Stimulated activated naive CD4-positive, alpha-beta T cell treated with Interleukin-2 at 50 U/mL for 16 hours (primary cell): ENCODE data around the gene OSBPL8.
"Not testable (repeated sequence)": the region's sequence is repeated elsewhere in the genome, so short reads cannot be mapped to it uniquely, and the experiment has no call there.

Source experiments
- DNase-seq: peaks from one replicate; lab custom pipeline; 2025; lab: John Stamatoyannopoulos, UW

OSBPL8 gene

DNA sequence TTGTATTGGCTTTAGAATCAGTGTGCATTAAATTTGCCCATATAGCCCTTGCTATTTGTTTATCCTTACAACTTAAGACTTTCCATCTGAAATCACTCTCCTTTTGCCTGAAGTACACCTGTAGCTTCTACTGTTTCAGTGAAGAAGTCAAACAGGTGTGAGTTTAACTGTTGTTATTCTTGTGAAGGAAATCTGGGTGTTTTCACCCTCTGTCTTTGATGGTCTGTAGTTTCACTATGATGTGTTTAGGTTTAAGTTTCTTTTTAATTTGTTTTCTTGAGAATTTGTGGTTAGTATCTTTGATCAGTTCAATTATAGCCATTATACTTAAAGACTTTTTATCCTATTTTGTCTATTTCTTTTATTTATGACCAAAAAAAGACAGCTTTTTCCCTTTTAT is 142.5 kb downstream of the OSBPL8 start:
- no peak for DNase-seq

DNA sequence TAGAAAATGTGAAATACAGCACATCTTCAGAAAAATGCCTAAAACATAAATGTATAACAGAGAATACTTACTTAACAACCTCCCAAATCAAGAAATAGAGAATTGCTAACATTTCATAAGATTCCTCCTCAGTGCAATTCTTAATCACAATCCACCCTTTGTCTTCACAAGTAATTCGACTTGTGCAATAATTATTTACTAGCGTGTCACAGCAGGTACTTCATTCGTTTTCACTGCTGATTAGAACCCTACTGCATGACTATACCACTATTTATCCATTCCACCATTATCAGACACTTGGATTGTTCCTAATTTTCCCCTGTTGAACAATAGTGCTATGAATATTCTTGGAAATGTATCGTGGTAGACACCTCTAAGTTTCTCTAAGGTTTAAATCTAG is 146.4 kb downstream of the OSBPL8 start:
- DNase-seq, result no peak

DNA sequence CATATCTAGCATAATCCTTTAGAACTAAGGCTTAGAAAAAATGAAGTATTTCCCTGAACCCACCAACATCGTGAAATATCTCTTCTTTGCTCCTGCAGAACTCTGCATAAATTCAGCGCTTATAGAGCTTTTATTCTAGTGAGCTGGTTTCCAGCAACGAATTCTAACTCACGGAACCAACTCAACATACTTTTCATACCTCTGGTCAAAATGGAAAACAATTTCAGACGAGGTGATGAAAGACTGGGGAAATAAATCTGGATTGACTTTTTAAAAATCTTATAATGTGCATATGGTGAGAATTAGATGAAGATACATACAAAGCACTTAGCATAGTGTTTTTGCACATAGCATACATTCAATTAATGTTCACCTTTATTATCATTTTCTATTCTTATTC is 148.8 kb downstream of the OSBPL8 start:
- DNase-seq, result no peak

DNA sequence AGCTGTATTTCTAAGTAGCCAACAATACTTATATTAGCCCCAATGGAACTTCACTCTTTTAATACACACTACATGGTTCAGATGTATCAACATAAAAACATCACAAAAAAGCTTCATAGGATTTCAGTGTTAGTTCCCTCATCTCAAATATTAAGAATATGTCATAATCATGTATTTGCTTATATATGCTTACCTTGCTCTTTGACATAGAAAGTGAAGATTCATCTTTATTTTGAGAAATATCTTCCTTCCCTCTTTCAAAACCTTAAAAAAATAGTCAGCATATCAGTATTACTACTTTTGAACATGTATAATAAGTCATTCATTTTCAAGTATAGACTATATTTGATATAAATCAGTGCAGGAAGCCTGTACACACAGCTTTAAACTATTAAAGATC is 149.2 kb downstream of the OSBPL8 start:
- no peak for DNase-seq

DNA sequence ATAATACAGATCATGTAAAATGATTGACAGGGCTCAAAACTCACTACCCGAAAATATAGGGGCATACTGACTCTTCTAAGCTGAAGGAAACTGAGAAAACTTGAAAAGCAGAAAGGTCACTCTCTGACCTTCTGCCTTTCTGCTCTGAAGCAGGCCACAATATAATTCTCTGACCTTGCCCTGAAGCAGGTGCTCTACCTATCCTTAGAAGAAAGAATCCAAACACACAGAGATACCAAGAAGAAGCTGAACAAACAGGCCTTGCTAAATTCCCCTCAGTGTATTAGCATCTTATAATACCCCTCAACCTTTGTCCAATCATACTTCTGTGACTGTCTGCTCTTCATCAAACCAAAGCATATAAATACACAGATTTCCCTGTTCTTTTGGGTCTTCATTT is 150.5 kb downstream of the OSBPL8 start:
- no peak for DNase-seq

DNA sequence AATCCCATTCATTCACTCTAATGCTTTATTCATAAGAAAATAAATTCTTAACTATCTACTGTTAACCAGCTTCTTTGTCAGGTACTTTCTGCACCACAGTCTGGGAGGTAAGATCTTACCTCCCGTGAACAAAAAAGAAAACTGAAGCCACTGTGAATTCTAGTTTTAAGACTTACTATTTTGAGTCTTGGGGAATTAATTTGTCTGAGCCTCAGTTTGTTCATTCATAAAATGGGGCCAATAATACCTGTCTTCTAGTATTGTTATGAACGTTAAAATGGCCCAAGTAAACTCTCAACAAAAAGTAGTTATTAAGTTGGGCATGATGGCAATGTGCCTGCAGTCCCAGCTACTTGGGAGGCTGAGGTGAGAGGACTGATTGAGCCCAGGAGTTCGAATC is 151.9 kb downstream of the OSBPL8 start:
- DNase-seq, result no peak

DNA sequence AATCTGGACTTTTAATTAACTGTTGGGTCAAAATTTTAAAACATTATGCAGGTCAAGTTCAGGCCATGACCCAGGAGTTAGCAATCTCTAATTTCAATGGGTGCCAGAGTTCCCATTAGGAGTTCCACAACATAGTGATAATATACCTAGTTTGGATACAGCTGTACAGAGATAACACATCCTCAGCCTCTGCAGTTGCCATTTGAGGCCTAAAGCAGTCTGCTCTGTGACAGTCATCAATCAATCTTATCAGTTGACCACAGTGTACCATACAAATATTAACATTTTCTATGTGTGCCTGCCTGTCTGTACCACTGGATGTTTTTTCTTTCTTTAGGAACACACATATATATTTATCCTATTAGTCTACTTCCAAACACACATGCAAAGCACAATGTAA is 157.3 kb downstream of the OSBPL8 start:
- DNase-seq, result no peak

DNA sequence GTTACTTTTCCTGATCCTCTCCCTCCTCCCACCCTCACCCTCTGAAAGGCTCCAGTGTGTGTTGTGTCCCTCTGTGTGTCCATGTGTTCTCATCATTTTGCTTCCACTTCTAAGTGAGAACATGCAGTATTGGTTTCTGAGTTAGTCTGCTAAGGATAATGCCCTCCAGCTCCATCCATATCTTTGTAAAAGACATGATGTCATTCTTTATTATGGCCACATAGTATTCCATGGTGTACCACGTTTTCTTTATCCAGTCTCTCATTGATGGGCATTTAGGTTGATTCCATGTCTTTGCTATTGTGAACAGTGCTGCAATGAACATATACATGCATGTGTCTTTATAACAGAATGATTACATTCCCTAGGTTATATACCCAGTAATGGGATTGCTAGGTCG is 159.4 kb downstream of the OSBPL8 start:
- no peak for DNase-seq

DNA sequence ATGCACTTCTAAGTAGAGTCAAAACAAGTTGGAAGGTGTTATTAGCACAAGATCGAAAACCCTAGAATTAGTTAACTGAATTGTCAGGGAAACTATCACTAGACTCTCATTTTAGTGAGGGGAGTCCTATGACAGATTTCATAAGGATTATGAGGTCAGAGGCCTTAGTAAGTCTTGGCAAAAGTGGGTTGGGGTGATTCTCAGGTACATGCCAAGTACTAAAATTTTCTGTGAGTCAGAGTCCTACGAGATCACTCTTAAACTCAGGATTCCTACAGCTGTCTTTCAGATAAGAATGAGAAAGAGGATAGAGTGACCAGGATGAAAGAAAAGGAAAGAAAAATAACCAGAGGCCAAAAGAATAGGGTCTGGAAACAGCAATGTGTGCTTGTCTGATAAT is 160.5 kb downstream of the OSBPL8 start:
- DNase-seq, result no peak

DNA sequence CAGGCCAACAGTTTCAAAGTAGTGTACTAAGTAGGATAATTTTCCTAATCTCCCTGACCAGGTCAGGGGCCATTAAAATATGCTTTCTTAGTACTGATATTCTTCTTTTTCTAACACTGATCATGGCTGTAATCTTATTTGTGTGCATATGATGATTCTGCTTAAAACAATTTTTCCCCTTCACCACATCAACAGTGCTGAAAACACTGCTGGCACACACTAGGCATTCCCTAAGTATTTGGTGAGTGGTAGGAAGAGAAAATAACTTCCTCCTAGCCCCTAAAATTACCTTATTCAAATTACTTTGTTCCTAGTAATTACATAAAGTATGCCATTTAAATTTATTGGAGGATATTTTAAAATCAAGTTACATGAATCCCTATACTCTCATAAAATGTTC is 161.5 kb downstream of the OSBPL8 start:
- no peak for DNase-seq

DNA sequence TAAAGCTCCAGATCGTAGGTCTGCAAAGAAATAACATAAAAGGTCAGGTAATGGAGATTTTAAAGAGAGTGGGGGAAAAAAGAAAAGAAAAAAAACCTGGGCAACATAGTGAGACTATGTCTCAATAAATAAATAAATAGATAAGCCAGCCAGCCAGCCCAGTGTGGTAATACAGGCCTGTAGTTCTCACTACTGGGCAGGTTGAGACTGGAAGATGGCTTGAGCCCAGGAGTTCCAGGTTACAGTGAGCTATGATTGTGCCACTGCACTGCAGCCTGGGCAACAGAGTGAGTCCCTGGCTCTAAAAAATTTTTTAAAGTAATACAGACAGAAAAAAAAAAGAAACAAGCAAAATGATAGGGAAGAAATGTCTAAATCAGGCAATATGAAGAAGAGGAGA is 168.1 kb downstream of the OSBPL8 start:
- no peak for DNase-seq

DNA sequence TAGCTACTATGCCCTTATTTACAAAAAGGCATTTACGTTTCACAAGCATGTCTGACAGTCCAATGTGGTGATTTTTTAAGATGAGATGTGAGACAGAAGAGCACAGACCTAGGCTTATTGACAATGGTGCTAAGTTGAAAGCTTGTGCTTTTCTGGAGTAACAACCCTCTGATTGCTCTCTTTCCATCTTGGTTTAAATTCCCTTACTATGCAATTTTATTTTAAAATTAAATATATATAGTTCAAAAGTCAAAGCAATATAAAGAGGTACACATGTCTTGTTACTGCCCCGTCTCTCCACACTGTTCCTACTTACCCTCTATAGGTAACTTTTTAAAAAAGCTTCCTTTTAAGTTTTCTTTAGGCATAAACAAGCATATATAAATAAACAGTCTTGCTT is 172.0 kb downstream of the OSBPL8 start:
- DNase-seq, result no peak

DNA sequence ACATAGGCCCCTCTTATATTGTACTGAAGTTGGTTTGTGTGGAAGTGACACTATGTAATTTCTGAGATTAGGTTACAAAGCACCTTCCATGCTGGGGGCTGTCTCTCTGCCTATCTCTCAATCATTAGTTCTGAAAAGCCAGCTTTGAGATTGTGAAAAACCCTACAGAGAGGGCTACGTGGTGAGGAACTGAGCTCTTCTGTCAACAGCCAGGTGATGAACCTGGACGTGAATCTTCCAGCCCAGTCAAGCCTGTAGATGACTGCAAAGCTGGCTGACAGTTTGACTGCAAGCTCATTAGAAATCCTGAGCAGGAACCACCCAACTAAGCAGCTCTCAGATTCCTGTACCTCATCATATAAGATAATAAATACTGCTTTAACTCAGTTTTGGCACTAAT is 175.0 kb downstream of the OSBPL8 start:
- DNase-seq, result no peak

DNA sequence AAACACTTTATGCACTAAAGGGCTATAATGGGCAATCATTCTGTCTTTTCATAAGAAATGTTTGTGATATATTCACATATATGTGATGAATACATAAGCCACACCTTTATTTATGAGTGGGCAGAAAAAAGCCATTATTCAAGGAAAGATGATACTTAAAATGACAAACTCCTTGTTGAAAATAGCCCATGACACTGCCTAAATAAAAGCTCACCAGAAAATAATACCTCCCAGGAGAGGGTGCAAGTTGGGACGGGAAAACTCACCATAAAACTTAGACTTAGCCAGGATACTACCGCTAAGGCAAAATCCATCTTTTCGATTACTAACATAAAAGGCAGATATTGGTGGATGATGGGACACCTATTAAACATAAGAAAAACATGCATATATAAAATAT is 175.6 kb downstream of the OSBPL8 start:
- no peak for DNase-seq

DNA sequence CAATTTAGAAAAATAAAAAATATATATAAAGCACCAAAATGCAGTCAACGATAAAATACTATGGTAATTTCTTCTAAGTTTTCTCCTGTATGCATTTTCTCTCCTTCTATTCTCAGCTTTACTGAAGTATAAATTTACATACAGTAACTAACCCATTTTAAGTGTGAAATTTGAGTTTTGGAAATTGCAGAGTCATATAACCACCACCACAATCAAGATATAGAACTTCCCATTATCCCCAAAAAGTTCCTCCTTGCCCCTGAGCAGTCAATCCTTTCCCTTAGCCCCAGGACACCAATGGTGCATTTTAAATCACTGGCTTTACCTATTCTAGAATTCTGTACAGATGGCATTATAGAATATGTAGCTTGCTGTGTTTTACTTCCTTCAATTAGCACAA is 180.3 kb downstream of the OSBPL8 start:
- no peak for DNase-seq

DNA sequence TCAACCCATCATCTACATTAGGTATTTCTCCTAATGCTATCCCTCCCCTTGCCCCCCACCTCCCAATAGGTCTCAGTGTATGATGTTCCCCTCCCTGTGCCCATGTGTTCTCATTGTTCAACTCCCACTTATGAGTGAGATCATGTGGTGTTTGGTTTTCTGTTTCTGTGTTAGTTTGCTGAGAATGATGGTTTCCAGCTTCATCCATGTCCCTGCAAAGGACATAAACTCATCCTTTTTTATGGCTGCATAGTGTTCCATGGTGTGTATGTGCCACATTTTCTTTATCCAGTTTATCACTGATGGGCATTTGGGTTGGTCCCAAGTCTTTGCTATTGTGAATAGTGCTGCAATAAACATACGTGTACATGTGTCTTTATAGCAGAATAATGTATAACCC is 182.7 kb downstream of the OSBPL8 start:
- DNase-seq, result not testable (repeated sequence)

DNA sequence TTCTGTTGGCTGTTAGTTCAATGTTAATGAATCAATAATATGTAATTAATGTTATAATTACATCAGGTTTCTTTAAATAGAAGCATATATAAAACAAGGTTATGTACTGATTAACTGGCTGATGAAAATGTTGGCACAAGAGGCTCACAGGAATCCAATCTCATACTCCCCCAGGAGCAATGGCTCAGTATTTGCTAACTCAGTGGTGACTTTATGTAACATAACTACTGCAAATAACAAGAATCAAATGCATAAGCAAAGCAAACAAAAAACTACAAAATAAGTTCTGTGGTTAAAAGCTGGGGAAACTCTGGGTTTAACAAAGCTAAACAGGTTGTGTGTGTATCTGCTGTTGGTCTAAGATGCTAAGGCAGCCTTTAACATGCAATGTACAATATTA is 183.6 kb downstream of the OSBPL8 start:
- DNase-seq, result no peak

DNA sequence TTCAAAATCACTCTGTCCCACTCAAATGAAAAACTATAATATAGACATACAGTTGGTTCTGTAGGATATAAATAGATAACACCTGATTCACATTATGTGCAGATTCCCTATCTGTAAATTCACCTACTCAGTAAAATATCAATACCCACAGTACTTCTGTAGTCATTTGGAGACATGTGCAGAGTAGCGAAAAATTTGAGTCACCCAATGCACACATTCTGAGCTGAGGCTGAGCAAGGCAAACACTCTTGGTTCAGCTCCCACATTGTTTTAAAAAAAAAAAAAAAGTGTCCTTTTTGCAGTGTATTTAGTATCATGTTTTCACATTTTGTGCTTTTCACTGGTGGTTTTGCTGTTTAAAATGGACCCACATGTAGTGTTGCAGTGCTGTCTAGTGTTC is 184.1 kb downstream of the OSBPL8 start:
- no peak for DNase-seq

DNA sequence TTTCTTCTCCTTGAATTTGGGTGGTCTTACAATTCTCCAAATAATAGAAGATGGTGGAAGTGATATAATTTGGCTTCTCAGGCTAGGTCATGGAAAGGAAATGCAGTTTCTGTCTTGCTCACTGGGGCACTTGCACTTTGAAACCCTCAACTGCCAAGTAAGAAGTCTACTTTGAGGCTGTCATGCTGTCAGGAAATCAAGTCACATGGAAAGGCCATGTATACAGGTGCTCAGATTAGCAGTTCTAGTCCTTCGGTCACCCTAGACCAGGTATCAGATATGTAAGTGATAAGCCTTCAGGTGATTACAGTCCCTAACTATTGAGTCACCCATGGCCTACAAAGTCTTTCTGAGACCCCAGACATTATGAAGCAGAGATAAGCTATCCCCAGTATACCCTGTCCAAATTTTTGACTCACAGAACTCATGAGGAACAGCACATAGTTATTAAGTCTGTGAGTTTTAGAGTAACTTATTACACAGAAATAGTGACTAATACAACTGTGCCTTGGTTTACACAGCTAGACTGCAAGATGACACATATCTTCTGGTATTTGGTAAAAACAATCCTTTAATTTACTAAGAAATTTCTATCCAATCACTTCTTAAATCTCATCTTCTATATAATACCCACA is 185.1 kb downstream of the OSBPL8 start:
- DNase-seq, result no peak

DNA sequence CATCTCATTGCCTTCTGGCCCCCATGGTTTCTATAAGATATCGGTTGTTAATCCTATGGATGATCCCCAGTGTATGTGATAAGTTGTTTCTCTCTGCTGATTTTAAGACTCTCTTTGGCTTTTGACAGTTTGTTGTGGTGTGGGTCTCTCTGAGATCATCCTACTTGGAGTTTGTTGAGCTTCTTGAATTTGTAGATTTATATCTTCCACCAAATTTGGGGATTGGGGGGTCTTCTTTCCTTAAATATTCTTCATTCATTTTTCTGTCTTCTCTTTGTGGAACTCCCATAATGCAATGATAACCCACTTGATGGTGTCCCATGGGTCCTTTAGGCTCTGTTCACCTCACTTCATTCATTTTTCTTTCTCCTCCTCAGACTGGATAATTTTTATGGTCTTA is 191.3 kb downstream of the OSBPL8 start:
- no peak for DNase-seq

DNA sequence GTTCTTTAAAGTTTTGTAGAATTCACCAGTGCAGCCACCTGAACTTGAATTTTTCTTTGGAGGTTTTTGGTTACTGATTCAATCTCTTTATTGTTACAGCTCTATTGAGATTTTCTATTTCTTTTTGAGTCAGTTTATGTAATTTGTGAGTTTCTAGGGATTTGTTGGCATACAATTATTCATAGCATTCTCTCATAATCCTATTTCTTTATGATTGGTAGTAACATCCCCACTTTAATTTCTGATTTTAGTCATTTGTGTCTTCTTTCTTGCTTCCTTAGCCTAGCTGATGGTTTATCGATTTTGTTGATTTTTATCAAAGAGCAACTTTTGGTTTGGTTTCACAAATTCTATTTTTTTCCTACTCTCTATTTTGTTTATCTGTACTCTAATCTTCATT is 193.4 kb downstream of the OSBPL8 start:
- DNase-seq, result no peak

DNA sequence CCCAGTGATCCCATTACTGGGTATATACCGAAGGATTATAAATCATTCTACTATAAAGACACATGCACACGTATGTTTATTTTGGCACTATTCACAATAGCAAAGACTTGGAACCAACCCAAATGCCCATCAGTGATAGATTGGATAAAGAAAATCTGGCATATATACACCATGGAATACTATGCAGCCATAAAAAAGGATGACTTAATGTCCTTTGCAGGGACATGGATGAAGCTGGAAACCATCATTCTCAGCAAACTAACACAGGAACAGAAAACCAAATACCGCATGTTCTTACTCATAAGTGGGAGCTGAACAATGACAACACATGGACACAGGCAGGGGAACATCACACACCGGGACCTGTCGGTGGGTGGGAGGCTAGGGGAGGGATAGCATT is 195.4 kb downstream of the OSBPL8 start:
- DNase-seq, result not testable (repeated sequence)

DNA sequence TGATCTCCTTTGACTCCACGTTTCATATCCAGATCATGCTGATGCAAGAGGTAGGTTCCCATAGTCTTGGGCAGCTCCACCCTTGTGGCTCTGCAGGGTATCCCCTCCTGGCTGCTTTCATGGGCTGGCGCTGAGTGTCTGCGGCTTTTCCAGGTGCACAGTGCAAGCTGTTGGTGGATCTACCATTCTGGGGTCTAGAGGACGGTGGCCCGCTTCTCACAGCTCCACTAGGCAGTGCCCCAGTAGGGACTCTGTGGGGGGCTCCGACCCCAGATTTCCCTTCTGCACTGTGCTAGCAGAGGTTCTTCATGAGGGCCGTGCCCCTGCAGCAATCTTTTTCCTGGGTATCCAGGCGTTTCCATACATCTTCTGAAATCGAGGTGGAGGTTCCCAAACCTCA is 199.3 kb downstream of the OSBPL8 start:
- no peak for DNase-seq

DNA sequence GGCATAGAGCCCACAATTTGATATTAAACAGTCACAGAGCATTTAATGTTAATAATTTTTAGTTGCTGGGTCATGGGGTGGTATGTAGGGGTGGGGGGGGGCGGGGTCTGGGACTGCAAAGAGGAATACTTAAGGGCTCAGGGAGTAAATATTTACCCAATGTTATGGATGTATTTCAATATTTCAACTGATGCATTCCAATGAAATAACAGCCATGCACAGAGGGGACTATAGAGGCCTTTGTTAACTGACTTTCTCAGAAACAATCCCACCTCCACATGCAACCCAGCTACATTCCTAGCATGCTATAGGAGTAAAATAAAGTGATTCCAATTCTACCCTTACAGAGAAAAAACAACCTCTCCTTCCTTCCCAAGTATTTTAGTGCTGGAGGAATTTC is 203.5 kb downstream of the OSBPL8 start:
- no peak for DNase-seq
